Ishikawa (cell line): Measurements from ENCODE around the gene PRODH2.

Source experiments
- CEBPB ChIP-seq: IDR thresholded peaks from 2 replicates; pipeline ENCODE4 v1.6.1; 2012
- CREB1 ChIP-seq: IDR thresholded peaks from 2 replicates; pipeline ENCODE4 v1.6.1; 2012; ENCODE audit warnings: low read depth
- EGR1 ChIP-seq: IDR thresholded peaks from 2 replicates; pipeline ENCODE4 v1.6.1; 2012
- EP300 ChIP-seq: IDR thresholded peaks from 2 replicates; pipeline ENCODE4 v1.6.1; 2012; ENCODE audit warnings: borderline replicate concordance
- FOXM1 ChIP-seq: IDR thresholded peaks from 2 replicates; pipeline ENCODE4 v1.6.1; 2012; ENCODE audit warnings: low read depth, borderline replicate concordance
- NFIC ChIP-seq: IDR thresholded peaks from 2 replicates; pipeline ENCODE4 v1.6.1; 2012
- RAD21 ChIP-seq: IDR thresholded peaks from 2 replicates; pipeline ENCODE4 v1.6.1; 2012; ENCODE audit warnings: low read depth
- TAF1 ChIP-seq: IDR thresholded peaks from 2 replicates; pipeline ENCODE4 v1.6.1; 2012; ENCODE audit warnings: low read depth, mild to moderate bottlenecking
- TCF12 ChIP-seq: IDR thresholded peaks from 2 replicates; pipeline ENCODE4 v1.6.1; 2012; ENCODE audit warnings: low read depth
- TEAD4 ChIP-seq: IDR thresholded peaks from 2 replicates; pipeline ENCODE4 v1.6.1; 2012
- YY1 ChIP-seq: IDR thresholded peaks from 2 replicates; pipeline ENCODE4 v1.6.1; 2012; ENCODE audit warnings: low read depth
- ZBTB7A ChIP-seq: IDR thresholded peaks from 2 replicates; pipeline ENCODE4 v1.6.1; 2012; ENCODE audit warnings: low read depth
- TF ChIP-seq, protein P1 (sequence below): IDR thresholded peaks from 2 replicates; pipeline ENCODE4 v1.6.1; 2012
- TF ChIP-seq, protein P2 (sequence below): IDR thresholded peaks from 2 replicates; pipeline ENCODE4 v1.6.1; 2012; ENCODE audit warnings: low read depth, mild to moderate bottlenecking
- TF ChIP-seq, protein P3 (sequence below): IDR thresholded peaks from 2 replicates; pipeline ENCODE4 v1.6.1; 2012

Gene PRODH2

DNA sequence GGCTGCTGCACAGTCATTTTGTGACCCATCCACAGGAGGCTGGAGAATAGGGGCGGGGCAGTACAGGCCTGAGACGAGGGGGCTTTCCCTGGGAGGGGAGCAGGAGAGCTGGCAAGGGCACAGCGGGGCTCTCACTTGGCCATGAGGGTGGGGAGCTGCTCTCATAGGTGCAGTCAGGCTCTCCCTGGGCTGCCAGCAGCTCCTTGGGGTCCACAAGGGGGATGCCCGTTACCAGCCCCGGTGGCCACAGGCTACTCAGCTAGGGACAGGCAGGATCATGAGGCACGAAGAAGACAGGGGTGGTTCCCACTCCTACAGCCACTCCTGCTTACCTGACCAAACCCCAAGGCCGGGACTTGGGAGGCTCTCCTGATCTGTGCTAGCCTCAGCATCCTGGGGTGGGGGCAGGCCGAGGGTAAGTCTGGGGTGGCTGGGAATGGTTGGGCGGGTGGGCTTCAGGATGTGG is 20.8 kb downstream of the PRODH2 start:
- TF ChIP-seq TCF12: no peak
- TF ChIP-seq CREB1: no peak
- TF ChIP-seq RAD21: no peak
- TF ChIP-seq, protein P1, sequence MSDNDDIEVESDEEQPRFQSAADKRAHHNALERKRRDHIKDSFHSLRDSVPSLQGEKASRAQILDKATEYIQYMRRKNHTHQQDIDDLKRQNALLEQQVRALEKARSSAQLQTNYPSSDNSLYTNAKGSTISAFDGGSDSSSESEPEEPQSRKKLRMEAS: no peak
- no peak for TF ChIP-seq EGR1
- TF ChIP-seq ZBTB7A: no peak
- TF ChIP-seq, protein P2, sequence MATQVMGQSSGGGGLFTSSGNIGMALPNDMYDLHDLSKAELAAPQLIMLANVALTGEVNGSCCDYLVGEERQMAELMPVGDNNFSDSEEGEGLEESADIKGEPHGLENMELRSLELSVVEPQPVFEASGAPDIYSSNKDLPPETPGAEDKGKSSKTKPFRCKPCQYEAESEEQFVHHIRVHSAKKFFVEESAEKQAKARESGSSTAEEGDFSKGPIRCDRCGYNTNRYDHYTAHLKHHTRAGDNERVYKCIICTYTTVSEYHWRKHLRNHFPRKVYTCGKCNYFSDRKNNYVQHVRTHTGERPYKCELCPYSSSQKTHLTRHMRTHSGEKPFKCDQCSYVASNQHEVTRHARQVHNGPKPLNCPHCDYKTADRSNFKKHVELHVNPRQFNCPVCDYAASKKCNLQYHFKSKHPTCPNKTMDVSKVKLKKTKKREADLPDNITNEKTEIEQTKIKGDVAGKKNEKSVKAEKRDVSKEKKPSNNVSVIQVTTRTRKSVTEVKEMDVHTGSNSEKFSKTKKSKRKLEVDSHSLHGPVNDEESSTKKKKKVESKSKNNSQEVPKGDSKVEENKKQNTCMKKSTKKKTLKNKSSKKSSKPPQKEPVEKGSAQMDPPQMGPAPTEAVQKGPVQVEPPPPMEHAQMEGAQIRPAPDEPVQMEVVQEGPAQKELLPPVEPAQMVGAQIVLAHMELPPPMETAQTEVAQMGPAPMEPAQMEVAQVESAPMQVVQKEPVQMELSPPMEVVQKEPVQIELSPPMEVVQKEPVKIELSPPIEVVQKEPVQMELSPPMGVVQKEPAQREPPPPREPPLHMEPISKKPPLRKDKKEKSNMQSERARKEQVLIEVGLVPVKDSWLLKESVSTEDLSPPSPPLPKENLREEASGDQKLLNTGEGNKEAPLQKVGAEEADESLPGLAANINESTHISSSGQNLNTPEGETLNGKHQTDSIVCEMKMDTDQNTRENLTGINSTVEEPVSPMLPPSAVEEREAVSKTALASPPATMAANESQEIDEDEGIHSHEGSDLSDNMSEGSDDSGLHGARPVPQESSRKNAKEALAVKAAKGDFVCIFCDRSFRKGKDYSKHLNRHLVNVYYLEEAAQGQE: no peak

DNA sequence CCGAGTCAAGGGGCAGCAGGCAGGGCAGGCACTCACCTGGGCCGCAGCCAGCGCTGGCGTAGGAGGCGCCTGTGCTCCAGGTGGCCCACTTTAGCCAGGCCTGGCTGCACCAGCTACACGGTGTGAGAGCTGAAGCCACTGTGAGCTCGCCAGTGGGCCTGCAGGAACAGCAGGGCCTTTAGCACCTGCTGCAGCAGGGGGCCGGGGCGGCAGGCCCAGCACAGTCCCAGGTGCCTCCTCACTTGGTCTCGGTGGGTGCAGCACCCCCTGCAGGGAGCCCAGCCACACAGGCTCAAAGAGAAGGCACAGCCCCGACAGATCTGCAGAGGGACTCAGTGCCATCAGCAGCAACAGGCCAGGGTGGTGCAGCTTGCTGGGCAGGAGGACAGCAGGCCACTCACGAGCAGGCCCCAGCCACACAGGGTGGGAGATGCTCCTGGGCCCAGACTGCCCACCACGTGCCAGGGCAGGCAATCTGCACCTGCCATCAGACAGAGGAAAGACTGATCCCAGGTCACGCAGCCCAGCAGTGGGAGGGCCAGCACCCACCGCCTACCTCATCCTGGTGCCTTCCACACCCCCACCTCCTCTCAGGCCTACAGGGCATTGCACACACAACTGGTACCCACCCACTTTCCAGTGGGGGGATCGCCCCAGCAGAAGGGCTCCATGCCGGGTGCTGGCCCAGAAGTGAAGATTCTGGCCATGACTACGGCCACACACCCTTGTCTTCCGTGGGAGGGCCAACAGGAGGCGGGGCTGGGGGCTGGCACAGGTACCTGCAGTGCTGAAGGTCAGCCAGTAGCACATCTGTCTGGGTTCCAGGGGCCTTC is 21.4 kb downstream of the PRODH2 start:
- TF ChIP-seq EP300: no peak
- no peak for TF ChIP-seq CEBPB
- TF ChIP-seq, protein P1: no peak
- TF ChIP-seq ZBTB7A: no peak
- TF ChIP-seq TAF1: no peak
- TF ChIP-seq TCF12: no peak
- TF ChIP-seq TEAD4: no peak
- no peak for TF ChIP-seq RAD21

DNA sequence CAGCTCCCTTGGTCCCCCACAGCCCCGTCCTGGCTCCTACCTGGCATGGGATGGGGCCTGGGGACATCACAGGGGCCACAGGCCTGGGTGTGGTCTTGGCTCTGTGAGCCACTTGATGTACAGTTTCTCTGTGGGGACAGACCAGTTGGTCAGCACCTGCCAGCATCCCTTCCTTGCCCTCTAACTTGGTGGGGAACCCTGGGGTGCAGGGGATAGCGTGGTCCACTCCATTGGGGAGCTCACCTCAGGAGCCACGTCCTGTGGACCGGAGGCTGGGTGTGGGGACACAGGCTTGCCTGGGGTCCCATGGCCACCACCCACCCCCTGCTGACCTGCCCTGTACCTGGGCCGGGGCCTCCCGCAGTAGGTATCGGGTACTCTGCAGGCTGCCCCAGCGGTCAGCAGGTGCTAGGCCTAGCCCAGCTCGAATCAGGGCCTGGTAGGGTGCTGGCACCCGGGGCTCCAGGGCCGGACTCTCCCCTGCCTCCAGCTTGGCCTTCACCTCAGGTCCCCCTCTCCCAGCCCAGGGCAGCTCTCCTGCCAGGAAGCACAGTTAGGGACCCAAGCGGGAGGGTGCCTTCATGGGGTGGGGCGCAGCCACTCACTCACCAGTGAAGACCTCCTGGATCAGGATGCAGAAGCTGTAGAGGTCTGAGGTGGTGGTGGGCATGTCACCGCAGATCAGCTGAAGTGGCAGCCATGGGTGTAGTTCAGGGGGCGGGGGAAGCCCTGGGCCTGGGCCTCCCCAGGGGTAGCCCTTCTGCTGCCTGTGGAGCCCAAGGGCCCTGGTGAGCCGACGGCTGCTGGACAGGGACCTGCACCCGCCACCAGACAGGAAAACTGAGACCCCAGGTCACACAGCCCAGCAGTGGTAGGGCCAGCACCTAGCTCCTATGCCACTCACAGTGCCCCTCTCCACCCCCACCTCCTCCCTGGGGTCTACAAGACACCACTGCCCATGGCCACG is 22.4 kb downstream of the PRODH2 start:
- TF ChIP-seq, protein P2: no peak
- TF ChIP-seq TAF1 (no peak), CEBPB (no peak), EGR1 (no peak), EP300 (no peak), TCF12 (no peak), NFIC (no peak), ZBTB7A (no peak), FOXM1 (no peak), TEAD4 (no peak), RAD21 (no peak), YY1 (no peak), CREB1 (no peak)
- TF ChIP-seq, protein P3, sequence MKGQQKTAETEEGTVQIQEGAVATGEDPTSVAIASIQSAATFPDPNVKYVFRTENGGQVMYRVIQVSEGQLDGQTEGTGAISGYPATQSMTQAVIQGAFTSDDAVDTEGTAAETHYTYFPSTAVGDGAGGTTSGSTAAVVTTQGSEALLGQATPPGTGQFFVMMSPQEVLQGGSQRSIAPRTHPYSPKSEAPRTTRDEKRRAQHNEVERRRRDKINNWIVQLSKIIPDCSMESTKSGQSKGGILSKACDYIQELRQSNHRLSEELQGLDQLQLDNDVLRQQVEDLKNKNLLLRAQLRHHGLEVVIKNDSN: no peak
- TF ChIP-seq, protein P1: no peak

DNA sequence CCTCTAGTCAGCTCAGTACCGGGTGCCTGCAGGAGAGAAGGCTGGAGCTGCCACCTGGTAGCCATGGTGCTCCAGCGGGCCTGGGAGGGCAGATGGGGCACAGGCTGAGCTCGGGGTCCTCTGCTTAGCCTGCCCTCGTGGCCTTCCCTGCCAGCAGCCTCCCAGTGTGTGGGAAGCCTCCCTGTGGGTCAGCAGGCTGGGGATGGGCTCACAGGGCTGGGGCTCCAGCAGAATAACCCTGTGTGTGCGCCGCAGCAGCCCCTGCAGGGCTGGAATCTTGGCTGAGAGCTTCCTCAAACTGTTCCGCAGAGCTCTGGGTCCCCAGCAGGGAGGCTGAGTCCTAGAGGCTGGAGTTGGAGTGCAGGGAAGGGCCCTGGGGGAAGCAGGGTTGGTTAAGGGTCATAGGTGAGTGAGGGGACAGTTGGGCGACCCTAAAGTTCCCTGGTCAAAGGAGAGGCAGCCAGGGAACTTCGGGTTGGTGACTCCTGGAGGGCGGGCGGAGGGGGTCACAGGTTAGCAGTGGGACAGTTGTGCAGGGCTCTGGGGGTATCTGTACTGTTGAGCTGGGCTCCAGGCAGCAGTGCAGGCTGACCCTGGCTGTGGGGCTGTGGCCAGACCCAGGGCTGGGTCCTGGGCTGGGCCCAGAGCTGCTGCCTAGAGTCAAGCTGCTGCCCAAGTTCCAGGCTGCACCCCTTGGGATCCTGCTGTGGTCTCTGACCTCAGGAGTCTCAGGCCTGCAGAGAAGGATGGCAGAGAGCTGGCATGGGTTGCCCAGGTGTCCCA is 23.3 kb downstream of the PRODH2 start:
- TF ChIP-seq EGR1 (no peak), NFIC (no peak), CEBPB (no peak), RAD21 (no peak), EP300 (no peak), TCF12 (no peak), YY1 (no peak), TEAD4 (no peak), CREB1 (no peak), TAF1 (no peak), ZBTB7A (no peak), FOXM1 (no peak)
- TF ChIP-seq, protein P1: no peak
- TF ChIP-seq, protein P3: no peak
- TF ChIP-seq, protein P2: no peak
